ENCODE data around the gene MCM5.

DNA sequence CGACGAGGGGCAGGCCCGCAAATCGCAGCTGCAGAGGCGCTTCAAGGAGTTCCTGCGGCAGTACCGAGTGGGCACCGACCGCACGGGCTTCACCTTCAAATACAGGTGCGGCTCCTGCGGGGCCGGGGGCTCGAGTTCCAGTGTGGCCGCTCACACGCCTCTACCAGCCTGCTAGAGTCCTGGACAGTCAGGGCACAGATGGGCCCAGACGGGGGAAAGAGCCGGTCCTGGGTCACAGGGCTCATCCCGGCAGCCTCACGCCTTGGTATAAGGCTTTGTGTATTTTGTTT lies 506 bp downstream of the MCM5 start:
- TF ChIP-seq, protein P1, sequence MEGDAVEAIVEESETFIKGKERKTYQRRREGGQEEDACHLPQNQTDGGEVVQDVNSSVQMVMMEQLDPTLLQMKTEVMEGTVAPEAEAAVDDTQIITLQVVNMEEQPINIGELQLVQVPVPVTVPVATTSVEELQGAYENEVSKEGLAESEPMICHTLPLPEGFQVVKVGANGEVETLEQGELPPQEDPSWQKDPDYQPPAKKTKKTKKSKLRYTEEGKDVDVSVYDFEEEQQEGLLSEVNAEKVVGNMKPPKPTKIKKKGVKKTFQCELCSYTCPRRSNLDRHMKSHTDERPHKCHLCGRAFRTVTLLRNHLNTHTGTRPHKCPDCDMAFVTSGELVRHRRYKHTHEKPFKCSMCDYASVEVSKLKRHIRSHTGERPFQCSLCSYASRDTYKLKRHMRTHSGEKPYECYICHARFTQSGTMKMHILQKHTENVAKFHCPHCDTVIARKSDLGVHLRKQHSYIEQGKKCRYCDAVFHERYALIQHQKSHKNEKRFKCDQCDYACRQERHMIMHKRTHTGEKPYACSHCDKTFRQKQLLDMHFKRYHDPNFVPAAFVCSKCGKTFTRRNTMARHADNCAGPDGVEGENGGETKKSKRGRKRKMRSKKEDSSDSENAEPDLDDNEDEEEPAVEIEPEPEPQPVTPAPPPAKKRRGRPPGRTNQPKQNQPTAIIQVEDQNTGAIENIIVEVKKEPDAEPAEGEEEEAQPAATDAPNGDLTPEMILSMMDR (IDR thresholded peaks at IDR 0.05), result no peak
- TF ChIP-seq POLR2A (IDR thresholded peaks at IDR 0.05), result no peak
